NCI-H2171 treated with DMSO at 0.1 percent for 48 hours (cell line): Measurements from ENCODE around the gene FOXJ2.
A peak's percentile ranks its signal among the peaks of the same experiment; 100 is the strongest.
"Not testable (repeated sequence)": the region's sequence is repeated elsewhere in the genome, so short reads cannot be mapped to it uniquely, and the experiment has no call there.

Experiments used
- DNase-seq: peaks from one replicate; lab custom pipeline; 2025; lab: John Stamatoyannopoulos, UW

Gene FOXJ2

GRCh38 chr12:8065991-8066594, 33.6 kb downstream of the FOXJ2 start, which contains the start of gene C3AR1:
C3AR1 (minus strand) TSS chr12:8066359; CDS start chr12:8060185, 6,174 bp downstream.
- no peak for DNase-seq

GRCh38 chr12:8069582-8069981, 37.1 kb downstream of the FOXJ2 start:
- DNase-seq: no peak

- DNase-seq: not testable (repeated sequence)
Observed at GRCh38 chr12:8071820-8072219, 39.3 kb downstream of the FOXJ2 start.

GRCh38 chr12:8075935-8076334, 43.4 kb downstream of the FOXJ2 start:
- no peak for DNase-seq

GRCh38 chr12:8076366-8076765, 43.9 kb downstream of the FOXJ2 start:
- DNase-seq: no peak

- DNase-seq: peak; percentile 82
Observed at GRCh38 chr12:8077207-8077606, 44.7 kb downstream of the FOXJ2 start.

- DNase-seq: peak; percentile 96
Observed at GRCh38 chr12:8078398-8078797, 45.9 kb downstream of the FOXJ2 start.

GRCh38 chr12:8078916-8079315, 46.4 kb downstream of the FOXJ2 start:
- no peak for DNase-seq

GRCh38 chr12:8080120-8080519, 47.6 kb downstream of the FOXJ2 start:
- no peak for DNase-seq

GRCh38 chr12:8081251-8081920, 48.9 kb downstream of the FOXJ2 start:
- DNase-seq: peak; percentile 92

GRCh38 chr12:8082808-8083100, 50.2 kb downstream of the FOXJ2 start:
- no peak for DNase-seq

GRCh38 chr12:8084351-8084750, 51.8 kb downstream of the FOXJ2 start:
- not testable (repeated sequence) for DNase-seq

GRCh38 chr12:8087666-8088065, 55.1 kb downstream of the FOXJ2 start:
- no peak for DNase-seq

GRCh38 chr12:8088574-8088973, 56.1 kb downstream of the FOXJ2 start:
- DNase-seq: no peak

- not testable (repeated sequence) for DNase-seq
Observed at GRCh38 chr12:8089277-8089676, 56.8 kb downstream of the FOXJ2 start.

- no peak for DNase-seq
Observed at GRCh38 chr12:8089716-8090115, 57.2 kb downstream of the FOXJ2 start.

GRCh38 chr12:8093291-8093690, 60.8 kb downstream of the FOXJ2 start:
- DNase-seq: no peak

GRCh38 chr12:8096281-8096915, 63.9 kb downstream of the FOXJ2 start:
- no peak for DNase-seq

GRCh38 chr12:8099235-8099634, 66.7 kb downstream of the FOXJ2 start:
- no peak for DNase-seq
